GM20431 (cell line): Measurements from ENCODE around the gene CRYBB2.
"Not testable (repeated sequence)": the region's sequence is repeated elsewhere in the genome, so short reads cannot be mapped to it uniquely, and the experiment has no call there.

Experiments
- in situ Hi-C: fragments of 300-500 bp; cut with MseI, MboI; formaldehyde crosslinking; loops from one replicate; pipeline ENCODE4 v1.15.0; 2020; ENCODE audit warnings: low sequenced_read_pairs; ENCODE audit not compliant: unreplicated experiment

Gene CRYBB2

DNA sequence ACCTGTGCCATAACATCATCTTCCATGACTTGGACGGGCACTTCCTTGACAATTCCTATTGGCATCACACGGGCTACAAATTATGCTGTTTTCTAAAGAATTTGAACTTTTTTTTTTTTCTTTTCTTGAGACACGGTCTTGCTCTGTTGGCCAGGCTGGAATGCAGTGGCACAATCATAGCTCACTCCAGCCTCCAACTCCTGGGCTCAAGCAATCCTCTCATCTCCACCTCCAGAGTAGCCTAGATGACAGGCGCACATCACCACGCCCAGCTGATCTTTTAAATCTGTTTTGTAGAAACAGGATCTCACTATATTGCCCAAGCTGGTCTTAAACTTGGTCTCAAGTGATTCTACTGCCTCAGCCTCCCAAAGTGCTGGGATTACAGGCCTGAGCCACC lies 23.1 kb upstream of the CRYBB2 start:
- in situ Hi-C loops = no loop called here

DNA sequence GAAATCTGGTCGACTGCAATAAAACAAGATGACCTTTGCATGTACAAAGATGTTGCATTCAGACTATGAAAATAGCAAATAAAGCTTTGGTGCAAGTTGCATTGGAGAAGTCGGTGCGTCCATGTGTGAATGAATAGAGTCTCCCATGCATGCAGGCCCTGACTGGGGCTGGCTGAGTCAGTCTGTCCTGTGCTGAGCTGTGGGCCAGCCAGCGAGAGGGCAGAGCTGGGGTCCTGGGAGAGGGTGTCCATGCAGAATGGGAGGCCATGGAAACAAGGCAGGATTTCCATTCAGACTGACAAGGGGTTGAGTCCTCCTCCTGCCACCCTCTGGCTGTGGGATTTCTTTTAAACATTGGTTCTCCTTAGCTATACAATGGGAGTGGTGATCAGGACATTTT lies 22.1 kb upstream of the CRYBB2 start:
- in situ Hi-C loops = no loop called here

- in situ Hi-C loops = no loop called here
Measured at GRCh38 chr22:25199731-25200520, 19.5 kb upstream of the CRYBB2 start, which contains the start of gene CRYBB3. TSS of gene CRYBB3 (plus strand) at chr22:25199858. CDS start at chr22:25201397, 1,539 bp downstream.

- in situ Hi-C loops = no loop called here
Measured at GRCh38 chr22:25200967-25201366, 18.5 kb upstream of the CRYBB2 start.

- in situ Hi-C loops = no loop called here
Measured at GRCh38 chr22:25201557-25202273, 17.7 kb upstream of the CRYBB2 start.

GRCh38 chr22:25202290-25202921 lies 17.0 kb upstream of the CRYBB2 start:
- in situ Hi-C loops = no loop called here

DNA sequence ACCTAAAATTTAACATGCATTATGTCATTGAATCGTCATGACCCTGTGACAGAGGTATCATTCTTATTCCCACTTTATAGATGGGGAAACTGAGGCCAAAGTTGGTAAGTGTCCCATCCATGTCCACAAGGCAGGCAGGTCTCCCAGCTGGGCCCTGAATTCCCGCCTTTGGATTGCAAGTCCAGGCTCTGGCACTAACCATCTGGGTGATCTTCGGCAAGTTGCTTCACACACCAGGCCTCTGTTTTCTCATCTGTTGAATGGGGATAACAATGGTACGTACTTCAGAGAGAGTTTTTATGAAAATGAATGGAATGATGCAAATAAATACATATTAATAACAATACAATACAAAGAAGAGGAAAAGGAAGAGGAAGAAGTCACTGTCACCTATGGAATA lies 16.4 kb upstream of the CRYBB2 start:
- in situ Hi-C loops = no loop called here

DNA sequence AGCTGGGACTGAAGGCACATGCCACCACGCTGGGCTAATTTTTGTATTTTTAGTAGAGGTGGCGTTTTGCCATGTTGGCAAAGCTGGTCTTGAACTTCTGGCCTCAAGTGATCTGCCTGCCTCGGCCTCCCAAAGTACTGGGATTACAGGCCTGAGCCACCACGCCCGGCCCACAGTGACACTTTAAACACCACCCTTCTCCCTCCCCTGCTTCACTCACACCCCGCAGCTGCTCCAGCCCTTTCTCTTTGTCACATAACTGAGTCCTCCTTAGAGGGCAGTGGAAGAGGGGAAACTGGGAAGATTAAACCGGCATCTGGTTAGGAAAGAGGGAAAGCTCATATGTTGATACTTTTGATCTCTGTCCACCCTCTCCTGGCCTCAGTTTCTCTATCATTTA lies 14.9 kb upstream of the CRYBB2 start:
- in situ Hi-C loops = not testable (repeated sequence)

- in situ Hi-C loops = no loop called here
Measured at GRCh38 chr22:25205847-25206246, 13.6 kb upstream of the CRYBB2 start.

DNA sequence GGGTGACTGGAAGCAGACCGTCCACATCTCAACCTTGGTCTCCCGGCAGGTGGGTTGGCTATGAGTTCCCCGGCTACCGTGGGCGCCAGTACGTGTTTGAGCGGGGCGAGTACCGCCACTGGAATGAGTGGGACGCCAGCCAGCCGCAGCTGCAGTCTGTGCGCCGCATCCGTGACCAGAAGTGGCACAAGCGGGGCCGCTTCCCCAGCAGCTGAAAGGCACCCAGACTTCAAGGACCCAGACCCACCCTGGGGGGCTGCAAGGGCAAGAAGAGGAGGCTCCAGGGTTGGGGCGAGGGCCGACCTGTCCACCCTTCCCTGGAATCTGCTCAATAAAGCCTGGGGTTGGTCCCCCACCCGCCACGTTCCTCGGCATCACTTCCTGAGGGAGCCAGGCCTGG lies 12.4 kb upstream of the CRYBB2 start:
- in situ Hi-C loops = no loop called here

DNA sequence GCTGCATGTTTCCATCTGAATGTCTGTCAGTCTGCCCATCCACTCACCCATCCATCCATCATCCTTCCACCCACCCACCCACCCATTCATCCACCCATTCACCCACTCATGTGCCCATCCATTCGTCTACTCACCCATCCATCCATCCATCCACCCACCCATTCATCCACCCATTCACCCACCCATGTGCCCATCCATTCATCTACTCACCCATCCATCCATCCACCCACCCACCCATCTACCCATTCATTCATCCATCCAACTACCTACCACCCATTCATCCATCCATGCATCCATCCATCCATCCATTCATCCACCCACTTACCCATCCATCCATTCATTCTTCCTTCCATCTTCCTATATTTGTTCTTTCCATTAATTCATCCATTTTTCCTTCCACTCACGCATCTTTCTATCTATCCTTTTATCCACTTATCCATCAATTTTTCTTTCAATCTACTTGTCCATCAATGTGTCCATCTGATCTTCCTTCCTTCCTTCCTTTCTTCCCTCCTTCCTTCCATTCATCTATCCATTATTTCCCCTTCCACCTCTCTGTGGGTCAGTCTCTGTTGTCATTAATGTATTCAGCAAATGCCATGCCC lies 11.8 kb upstream of the CRYBB2 start:
- in situ Hi-C loops = no loop called here

DNA sequence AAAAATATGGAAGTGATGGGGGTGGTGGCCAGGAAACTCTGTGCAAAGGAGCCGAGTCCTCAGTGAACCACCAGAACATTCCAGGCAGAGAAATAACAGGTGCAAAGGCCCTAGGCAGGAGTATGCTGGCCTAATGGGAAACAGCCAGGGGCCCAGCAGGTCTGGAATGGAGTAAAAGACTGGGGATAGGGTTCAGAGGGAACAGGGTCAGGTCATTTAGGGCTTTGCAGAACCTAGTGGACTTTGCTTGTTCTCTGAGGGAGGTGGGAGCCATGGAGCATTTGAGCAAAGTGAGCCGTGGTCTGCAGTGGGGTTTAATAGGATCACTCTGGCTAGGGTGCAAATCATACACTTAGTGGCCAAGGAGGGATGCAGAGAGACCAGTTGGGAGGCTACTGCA lies 11.1 kb upstream of the CRYBB2 start:
- in situ Hi-C loops = no loop called here

GRCh38 chr22:25208743-25209505 lies 10.5 kb upstream of the CRYBB2 start:
- in situ Hi-C loops = no loop called here

- in situ Hi-C loops = no loop called here
Measured at GRCh38 chr22:25210793-25211192, 8.6 kb upstream of the CRYBB2 start.

GRCh38 chr22:25212337-25212736 lies 7.1 kb upstream of the CRYBB2 start:
- in situ Hi-C loops = no loop called here

DNA sequence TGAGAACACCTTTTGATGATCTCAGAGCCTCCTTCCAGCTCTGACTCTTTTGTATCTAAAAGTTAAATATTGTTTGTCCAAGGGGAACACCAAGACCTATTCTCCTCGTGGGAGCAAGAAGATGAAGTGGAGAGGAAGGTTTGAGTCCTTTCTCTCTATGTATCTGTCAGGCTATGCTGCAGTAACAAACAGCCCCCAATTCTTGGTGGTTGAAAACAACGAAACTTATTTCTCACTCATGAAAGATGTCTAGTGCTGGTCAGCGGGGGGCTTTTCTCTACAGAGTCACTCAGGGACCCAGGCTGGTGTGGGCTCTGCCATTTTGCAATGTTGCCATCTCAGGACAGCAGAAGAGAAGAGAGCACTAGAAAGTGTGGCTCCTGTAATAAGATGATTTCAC lies 6.2 kb upstream of the CRYBB2 start:
- in situ Hi-C loops = no loop called here

- in situ Hi-C loops = no loop called here
Measured at GRCh38 chr22:25216230-25216629, 3.2 kb upstream of the CRYBB2 start.

GRCh38 chr22:25219948-25220442 lies 556 bp downstream of the CRYBB2 start:
- in situ Hi-C loops = no loop called here

- in situ Hi-C loops = no loop called here
Measured at GRCh38 chr22:25221790-25222189, 2.4 kb downstream of the CRYBB2 start.
